SU-DHL-6 (cell line): ENCODE results near the gene CTDSPL.

Source experiments
- H2AFZ ChIP-seq: fragments of 200-600 bp; sonication (generic); 2 replicates; pipeline ENCODE4 v1.6.1; 2014; ENCODE audit warnings: low read depth, mild to moderate bottlenecking, moderate library complexity, mixed read lengths, antibody characterized with exemption, low read length; ENCODE audit not compliant: severe bottlenecking
- H3F3A ChIP-seq: fragments of 200-600 bp; shearing (Covaris generic); 2 replicates; pipeline ENCODE4 v1.6.0; 2016; ENCODE audit warnings: antibody characterized with exemption, mild to moderate bottlenecking; ENCODE audit not compliant: insufficient read depth
- H3K27ac ChIP-seq: fragments of 200-600 bp; sonication (generic); 2 replicates; pipeline ENCODE4 v1.5.1; 2016; ENCODE audit warnings: low read depth, mild to moderate bottlenecking, low read length, moderate library complexity, mixed read lengths
- H3K27me3 ChIP-seq: fragments of 200-600 bp; sonication (generic), shearing (Covaris generic); 2 replicates; pipeline ENCODE4 v1.6.0; 2014; ENCODE audit warnings: mild to moderate bottlenecking, low read length
- H3K36me3 ChIP-seq: fragments of 200-600 bp; sonication (generic); 2 replicates; pipeline ENCODE4 v1.6.1; 2014; ENCODE audit warnings: mild to moderate bottlenecking, low read length, mixed read lengths
- H3K4me2 ChIP-seq: fragments of 300-600, 200-600 bp; shearing (Covaris generic), sonication (generic); 2 replicates; pipeline ENCODE4 v1.6.0; 2014; ENCODE audit warnings: low read length, low read depth, mild to moderate bottlenecking; ENCODE audit not compliant: poor library complexity, severe bottlenecking
- H3K4me3 ChIP-seq: fragments of 200-600 bp; sonication (generic); 2 replicates; pipeline ENCODE4 v1.5.1; 2014; ENCODE audit warnings: antibody characterized with exemption, low read length, mild to moderate bottlenecking, mixed read lengths; ENCODE audit not compliant: insufficient read depth, poor library complexity, severe bottlenecking
- H3K79me2 ChIP-seq: fragments of 200-600 bp; sonication (generic); 2 replicates; pipeline ENCODE4 v1.6.1; 2014; ENCODE audit warnings: mild to moderate bottlenecking, low read length, moderate library complexity; ENCODE audit not compliant: insufficient read depth
- H3K9ac ChIP-seq: fragments of 200-600 bp; sonication (generic); 2 replicates; pipeline ENCODE4 v1.7.0; 2014; ENCODE audit warnings: mild to moderate bottlenecking, low read length
- H3K9me2 ChIP-seq: fragments of 200-600 bp; sonication (generic); replicated peaks from 2 replicates; pipeline ENCODE4 v1.6.1; 2014; ENCODE audit warnings: low read length; ENCODE audit not compliant: insufficient read depth
- H3K9me3 ChIP-seq: fragments of 200-600 bp; sonication (generic); 2 replicates; pipeline ENCODE4 v1.6.1; 2014; ENCODE audit warnings: low read length, mixed read lengths; ENCODE audit not compliant: insufficient read depth
- H4K20me1 ChIP-seq: fragments of 200-600 bp; sonication (generic); 2 replicates; pipeline ENCODE4 v1.6.1; 2014; ENCODE audit warnings: low read depth, mild to moderate bottlenecking, antibody characterized with exemption, low read length, moderate library complexity, mixed read lengths
- CTCF ChIP-seq: fragments of 200-600 bp; sonication (generic); IDR thresholded peaks from one replicate; pipeline ENCODE4 v1.5.1; 2017; ENCODE audit warnings: antibody characterized with exemption, mild to moderate bottlenecking, low read length, moderate library complexity; ENCODE audit not compliant: insufficient read depth, poor library complexity, severe bottlenecking
- EZH2phosphoT487 ChIP-seq: fragments of 200-600 bp; sonication (generic), shearing (Covaris generic); conservative IDR thresholded peaks from 2 replicates; pipeline ENCODE4 v1.6.1; 2018; ENCODE audit warnings: mild to moderate bottlenecking, antibody characterized with exemption, low read length, moderate library complexity, mixed read lengths

The CTDSPL gene

DNA sequence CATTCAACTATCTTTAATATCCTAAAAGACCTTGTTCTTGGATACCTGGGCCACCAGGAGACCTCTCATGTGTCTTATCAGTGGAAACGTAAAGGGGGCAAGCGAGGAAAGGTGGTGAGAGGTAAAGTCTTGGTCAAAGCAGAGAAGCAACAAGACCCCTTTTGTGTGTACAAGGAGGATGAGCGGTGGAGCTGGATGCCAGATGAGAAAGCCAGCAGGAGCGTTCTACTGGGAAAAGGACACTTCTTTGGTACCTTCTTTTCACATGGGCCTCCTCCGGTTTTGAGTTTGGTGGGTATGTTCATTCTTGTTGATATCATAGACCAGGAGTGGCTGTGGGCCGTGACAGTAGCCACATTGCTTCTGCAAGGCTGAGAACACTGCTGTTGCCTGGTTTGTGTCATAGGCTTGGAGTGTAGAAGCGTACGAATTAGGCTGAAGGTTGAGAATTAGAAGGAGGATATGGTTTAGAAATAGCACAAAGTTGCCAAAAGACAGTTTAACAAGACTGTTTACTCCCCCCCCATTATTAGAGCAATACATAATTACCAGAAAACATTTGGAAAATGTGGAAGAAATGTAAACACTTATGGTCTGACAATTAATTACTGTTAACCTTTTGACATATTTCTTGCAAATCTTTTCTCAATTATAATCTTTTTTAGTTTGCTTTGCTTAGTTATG lies 82.1 kb downstream of the CTDSPL start:
- H2AFZ ChIP-seq, result no peak overlapping the region
- no peaks in the 10 kb centered on the region for H3K36me3 ChIP-seq
- H3K27me3 ChIP-seq, result no peaks in the 10 kb centered on the region
- no peaks in the 10 kb centered on the region for H3F3A ChIP-seq
- H4K20me1 ChIP-seq, result no peaks in the 10 kb centered on the region
- H3K9ac ChIP-seq, result no peak overlapping the region
- no peak overlapping the region for H3K4me3 ChIP-seq
- H3K27ac ChIP-seq, result no peak overlapping the region
- H3K4me2 ChIP-seq, result no peak overlapping the region
- H3K9me2 ChIP-seq, result no peaks in the 10 kb centered on the region
- TF ChIP-seq CTCF, result no peak
- TF ChIP-seq EZH2phosphoT487, result no peak
- no peaks in the 10 kb centered on the region for H3K79me2 ChIP-seq
- no peaks in the 10 kb centered on the region for H3K9me3 ChIP-seq

DNA sequence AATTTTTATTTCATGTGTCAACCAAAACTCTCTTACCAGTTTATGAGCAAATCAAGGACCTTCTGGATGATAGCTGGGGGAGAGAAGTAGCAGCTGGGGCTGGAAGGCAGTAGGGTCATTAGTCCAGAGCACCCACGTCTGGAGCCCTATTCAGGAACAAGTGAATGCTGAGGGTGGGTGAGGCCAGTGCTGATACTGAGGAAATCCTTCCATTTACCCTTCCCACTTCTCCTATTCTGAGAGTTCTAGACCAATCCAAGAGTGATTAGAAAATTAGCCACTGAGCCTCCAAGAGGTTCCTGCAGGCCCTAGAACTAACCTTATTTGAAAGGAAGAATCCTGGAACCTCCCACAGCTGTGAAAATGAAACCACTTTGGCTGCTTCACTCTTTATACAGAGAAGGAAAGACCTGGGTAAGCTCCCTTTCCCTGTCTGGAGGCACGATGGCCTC lies 82.7 kb downstream of the CTDSPL start:
- no peak overlapping the region for H3K9ac ChIP-seq
- H3K79me2 ChIP-seq, result no peaks in the 10 kb centered on the region
- no peaks in the 10 kb centered on the region for H3K9me2 ChIP-seq
- H4K20me1 ChIP-seq, result no peaks in the 10 kb centered on the region
- H3K9me3 ChIP-seq, result no peaks in the 10 kb centered on the region
- no peak overlapping the region for H3K4me3 ChIP-seq
- H3K27ac ChIP-seq, result no peak overlapping the region
- TF ChIP-seq CTCF, result no peak
- no peaks in the 10 kb centered on the region for H3K27me3 ChIP-seq
- no peak overlapping the region for H3K4me2 ChIP-seq
- H2AFZ ChIP-seq, result no peak overlapping the region
- H3K36me3 ChIP-seq, result no peaks in the 10 kb centered on the region
- H3F3A ChIP-seq, result no peaks in the 10 kb centered on the region

GRCh38 chr3:37945156-37945806 lies 83.6 kb downstream of the CTDSPL start:
- Histone ChIP-seq H3F3A (no peaks in the 10 kb centered on the region), H3K4me3 (no peak overlapping the region), H3K4me2 (no peak overlapping the region), H2AFZ (no peak overlapping the region), H3K27ac (no peak overlapping the region), H3K9ac (no peak overlapping the region), H3K27me3 (no peaks in the 10 kb centered on the region), H3K9me2 (no peaks in the 10 kb centered on the region), H4K20me1 (no peaks in the 10 kb centered on the region), H3K79me2 (no peaks in the 10 kb centered on the region), H3K9me3 (no peaks in the 10 kb centered on the region), H3K36me3 (no peaks in the 10 kb centered on the region)
- TF ChIP-seq EZH2phosphoT487 (no peak), CTCF (no peak)
